HG03558 (cell line): ENCODE data around the gene FHIT.

ENCODE experiments used
- ATAC-seq: cut with Tn5 transposase; IDR thresholded peaks from one replicate; pipeline ENCODE4 v1.9.1; 2021; ENCODE audit warnings: moderate number of reproducible peaks; ENCODE audit not compliant: unreplicated experiment; ENCODE audit errors: extremely low read depth

Gene FHIT

GRCh38 chr3:60182697-60183096, 1068.6 kb downstream of the FHIT start:
- ATAC-seq, result no peak

GRCh38 chr3:60178931-60179653, 1072.2 kb downstream of the FHIT start:
- no peak for ATAC-seq

- ATAC-seq, result no peak
These were observed 1073.5 kb downstream of the FHIT start for GRCh38 chr3:60177726-60178125.

DNA sequence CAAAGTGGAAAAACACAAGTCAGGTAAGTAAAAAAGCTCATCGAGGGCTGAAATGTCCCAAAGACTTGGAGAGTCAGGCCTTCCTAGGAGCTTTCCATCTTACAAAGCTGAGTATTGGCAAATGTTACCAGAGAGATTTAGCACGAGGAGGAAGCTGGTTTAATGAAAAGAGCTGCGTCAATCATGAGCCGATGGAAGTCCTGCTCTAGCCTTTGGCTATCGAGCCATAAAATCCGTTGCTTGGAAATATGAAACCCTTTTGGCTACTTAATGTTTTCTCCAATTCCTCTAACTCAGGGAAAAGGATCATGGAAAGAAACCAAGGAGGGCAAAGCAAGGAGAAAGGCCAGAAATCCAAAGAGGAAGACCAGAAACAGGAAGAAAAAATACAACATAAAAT, 1074.6 kb downstream of the FHIT start:
- ATAC-seq, result no peak

DNA sequence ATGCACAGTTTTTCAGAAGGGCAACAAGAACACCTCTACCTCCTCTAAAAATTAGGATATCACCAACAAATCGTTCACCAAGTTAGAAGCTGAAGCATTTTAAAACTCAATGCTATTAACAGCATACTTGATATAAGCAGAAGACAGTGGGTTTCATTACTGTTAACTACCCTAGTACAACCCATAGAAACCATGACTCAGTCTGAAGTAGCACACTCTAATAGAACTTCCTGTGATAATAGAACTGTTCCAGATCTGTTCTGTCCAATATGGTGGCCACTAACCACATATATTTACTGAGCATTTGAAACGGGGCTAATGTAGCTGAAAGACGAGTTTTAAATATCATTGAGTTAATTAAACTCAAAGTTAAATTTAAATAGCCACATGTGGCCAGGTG, 1075.6 kb downstream of the FHIT start:
- no peak for ATAC-seq

DNA sequence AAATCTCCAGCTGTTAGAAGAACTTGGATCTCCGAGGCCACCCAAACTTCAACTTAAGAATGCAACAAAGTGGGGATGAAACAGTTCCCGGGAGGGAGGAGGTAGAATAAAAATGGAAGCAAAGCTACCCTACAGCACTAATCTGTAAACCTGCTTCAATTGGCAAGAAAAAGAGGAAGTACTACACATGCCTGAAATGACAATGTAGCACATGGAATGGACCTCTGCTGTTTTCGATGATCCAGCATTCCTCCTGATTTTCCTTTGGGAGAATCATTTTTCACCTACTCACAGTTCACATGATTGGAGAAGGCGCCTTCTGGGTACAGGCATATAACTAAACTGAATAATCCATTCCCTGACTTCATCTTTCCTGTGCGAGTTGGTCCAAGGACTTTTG, 1081.5 kb downstream of the FHIT start:
- ATAC-seq, result no peak

DNA sequence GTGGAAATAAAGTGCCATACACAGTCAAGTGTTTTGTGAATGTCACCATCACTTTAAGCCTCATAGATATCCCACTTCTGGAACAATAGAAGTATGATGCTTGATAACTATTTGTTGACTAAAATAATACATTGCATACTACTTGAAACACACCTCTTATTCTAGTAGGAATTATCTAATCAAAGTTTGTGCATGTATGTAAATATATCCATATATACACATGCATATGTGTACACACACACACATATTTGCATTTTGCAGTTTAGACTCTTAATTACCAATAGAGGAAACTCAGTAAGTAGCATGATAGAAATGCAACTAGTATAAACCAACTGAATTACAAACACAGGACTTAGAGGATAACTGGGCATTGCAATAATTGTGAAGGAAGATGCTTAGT, 1084.1 kb downstream of the FHIT start:
- no peak for ATAC-seq

GRCh38 chr3:60160822-60161748, 1090.2 kb downstream of the FHIT start:
- ATAC-seq, result no peak

DNA sequence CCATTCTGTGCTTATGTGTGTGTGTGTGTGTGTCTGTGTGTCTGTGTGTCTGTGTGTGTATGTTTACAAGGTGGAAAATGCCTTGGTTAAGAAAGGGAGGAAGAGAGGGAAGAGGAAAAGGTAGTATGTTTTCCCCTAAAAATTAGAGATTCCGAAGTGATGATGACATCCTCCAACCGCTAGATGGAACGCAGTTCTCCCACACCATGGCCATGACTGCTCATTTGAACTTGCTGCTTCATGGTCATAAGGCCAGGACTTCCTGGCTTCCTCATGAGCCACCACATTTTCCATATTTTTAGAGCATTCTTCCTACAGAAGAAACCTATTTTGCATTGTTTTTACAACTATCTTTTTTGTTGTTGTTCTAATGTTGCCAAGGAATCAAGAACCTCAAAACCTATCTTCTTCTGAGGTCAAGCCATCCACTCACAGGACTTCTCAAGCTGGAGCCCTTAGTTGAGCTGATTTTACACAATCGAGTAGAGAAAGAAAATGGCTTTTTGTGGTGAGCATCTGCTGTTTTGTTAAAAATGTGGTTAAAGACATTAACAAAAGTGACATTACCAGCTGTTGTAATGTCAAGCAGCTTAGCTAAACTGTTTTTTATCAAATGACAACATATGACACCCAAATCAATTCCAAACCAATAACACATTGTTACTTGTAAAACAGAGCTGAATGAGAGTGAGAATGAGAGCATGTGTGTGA, 1091.0 kb downstream of the FHIT start:
- no peak for ATAC-seq

DNA sequence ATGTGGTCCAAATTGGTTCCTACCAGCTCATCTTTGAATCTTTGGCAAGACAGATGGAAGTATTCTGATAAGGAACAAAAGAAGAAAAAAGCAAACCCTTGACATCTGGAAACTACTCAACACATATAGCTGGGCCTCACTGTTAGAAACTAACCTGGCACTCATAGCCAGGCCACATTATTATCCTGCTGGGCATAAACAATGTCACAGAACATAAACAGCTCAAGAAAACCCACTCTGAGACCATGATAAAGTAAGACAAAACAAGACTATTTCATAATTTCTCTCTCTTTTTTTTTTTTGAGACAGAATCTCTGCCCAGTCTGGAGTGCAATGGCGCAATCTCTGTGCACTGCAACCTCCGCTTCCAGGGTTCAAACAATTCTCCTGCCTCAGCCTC, 1093.2 kb downstream of the FHIT start:
- ATAC-seq, result no peak

DNA sequence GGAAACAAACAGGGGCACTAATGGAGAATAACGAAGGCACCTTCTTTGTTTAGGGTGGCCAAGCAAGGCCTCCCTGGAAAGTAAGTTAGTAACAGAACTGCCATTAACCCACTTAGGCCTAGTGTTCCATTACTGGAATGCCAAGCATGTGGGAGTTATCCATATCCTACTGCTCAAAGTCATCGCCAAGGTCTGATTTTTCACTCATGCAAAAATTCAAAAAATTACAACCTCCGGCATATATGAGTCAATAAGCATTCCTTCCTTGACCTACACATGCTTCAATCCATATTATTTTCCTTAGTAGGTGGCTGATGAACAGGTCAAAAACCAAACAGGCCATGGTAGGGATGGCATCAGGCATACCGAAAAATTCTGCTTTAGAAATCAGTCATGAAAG, 1097.2 kb downstream of the FHIT start:
- ATAC-seq, result no peak

DNA sequence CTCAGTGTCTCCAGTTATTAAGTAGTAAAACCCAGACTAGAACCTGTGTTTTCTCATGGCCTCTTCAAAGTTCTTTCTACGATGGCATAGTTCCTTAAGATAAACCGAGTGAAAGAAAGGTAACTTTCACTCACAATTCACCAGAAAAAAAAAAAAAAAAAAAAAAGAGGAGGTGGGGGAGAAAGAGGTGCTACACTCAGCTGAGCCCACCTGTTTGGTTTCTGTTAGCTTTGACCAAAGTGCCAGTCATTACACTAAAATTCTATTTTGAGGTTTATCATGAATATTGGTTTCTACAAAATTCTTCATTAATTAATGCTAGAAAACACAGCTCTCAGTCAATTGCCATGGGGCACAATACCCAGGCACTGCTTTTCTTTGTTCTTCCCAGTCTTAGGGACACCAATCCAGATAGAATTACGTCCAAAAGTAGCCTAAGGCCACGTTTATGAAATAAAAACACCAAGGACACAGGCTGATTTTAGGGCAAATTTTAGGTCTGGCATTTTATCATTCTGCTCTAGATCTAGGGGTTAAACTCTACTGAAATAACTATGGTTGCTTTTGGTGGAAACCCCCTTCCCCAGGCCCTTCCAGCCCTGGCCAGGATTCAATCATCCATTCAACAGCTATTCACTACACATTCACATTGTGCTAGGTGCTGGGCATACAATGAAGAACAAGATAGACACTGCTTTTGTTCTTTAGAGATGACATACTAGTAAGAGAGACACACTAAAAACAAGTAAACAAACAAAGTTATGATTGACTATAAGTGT, 1097.8 kb downstream of the FHIT start:
- no peak for ATAC-seq

DNA sequence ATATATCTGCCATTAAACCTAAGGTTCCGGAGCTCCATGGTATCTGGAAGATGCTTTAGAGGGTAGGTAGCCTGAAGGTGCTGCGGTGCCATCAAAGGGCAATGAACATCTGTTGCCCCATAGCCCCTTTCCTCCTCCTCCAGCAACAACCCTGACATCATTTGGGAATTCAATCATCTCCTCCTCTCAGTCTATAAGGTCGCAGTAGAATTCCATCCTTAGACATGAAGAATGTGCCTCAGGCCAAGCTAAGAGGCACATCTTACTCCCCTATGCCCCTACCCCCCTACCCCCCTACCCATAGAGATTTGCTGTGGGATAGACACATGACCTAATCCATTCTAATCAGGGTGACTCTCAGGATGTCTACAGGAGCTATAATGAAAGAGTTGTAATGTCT, 1101.8 kb downstream of the FHIT start:
- no peak for ATAC-seq

DNA sequence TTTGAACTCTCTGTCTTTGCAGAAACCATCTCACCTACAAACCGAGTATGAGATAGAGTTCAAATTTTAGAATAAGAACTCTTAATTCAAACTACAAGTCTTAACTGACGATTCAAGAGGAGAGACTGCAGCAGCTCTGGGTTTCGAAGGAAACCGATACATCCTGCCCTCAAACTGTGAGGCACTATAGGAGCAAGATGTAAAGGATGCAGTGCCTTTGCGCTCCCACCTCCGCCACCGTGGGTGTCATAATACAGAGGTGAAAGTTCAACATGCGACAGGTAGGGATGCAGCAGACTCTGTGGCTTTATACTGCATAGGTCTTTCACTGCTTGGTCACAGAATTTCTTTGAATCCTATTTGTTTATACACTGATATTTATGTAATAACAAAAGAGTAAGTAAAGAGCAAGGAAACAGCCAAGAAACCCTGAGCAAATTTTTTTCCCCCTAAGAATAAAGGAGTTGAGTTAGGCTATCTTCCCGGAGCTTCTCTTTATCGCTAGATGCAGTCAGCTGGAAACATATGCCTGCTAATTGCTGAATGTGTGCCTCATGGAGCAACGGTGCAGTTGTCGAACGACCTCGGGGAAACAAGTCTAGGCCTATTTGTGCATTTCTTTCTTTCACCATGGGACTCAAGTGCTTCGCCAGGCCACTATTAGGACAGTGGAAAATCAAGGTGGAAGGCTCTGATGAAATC, 1103.9 kb downstream of the FHIT start:
- ATAC-seq, result no peak

DNA sequence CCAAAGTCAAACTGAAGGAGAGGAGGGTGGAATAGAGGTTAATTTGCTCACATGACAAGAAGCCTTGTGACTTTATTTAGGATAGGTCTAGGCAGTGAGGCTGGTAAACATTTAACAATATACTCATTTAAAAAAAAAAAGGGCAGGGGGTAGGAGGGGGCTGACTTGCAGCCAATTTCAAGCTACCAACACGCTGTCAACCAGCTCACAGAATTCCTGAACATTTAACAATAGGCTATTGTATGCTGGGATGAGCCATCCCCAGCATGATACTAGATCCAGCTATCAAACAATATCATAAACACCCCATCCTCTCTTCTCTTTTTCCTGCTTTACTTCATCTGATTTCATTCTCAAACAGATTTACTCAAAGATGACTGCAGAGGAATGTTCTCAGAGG, 1105.1 kb downstream of the FHIT start:
- ATAC-seq, result no peak

- ATAC-seq, result no peak
These were observed 1107.2 kb downstream of the FHIT start for GRCh38 chr3:60144071-60144470.

DNA sequence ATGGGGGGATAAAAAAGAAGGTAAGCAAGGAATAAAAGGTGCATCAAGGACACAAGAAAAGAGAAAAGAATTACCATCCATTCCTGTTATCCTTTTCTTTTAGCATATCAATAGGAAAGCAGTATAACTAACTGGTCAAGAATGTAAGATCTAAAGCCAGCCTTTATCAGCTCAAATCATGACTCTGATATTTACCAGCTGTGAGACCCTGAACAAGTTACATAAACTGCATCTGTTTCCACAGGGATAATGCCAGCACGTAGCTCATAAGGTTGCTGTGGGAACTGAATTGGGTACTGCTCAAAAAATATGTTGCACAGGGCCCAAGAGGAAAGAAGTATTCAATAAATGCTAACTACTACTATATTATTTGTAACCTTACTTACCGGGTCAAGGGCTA, 1109.2 kb downstream of the FHIT start:
- no peak for ATAC-seq

DNA sequence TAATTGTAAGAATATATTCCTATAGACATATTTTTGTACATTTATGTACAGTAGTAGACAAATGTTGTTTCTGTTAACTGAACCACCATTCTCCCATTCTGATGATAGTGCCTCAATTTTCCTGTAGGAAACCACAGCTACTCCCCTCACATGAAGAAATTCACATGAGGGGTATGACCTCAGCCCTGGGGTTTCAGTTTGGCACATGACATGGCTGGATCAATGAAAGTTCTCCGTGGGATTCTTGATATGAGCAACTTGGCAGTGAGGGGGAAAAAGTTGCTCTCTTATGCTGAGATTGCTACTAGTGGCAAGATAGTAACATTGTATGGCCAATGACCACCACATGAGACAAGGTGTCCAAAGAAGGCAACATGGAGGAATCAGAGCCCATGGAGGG, 1111.1 kb downstream of the FHIT start:
- no peak for ATAC-seq

- no peak for ATAC-seq
These were observed 1114.7 kb downstream of the FHIT start for GRCh38 chr3:60136601-60137000.

- no peak for ATAC-seq
These were observed 1115.8 kb downstream of the FHIT start for GRCh38 chr3:60135474-60135873.
